Natural killer cell (primary cell): Measurements from ENCODE around the gene RRAGD. TPM values are rescaled to one million over a fixed set of nuclear protein-coding genes. Genes with fewer than 3 reads are reported as not detected.

Experiments used
- ATAC-seq, 3 donors: fragments of 150-1000 bp in 2 of 3; fragments of 200-7000 bp in 1 of 3; cut with Tn5 transposase; 1 replicate in 1 of 3; 2 replicates in 2 of 3; pipeline ENCODE4 v1.10.0; 2021; ENCODE audit warnings: mild to moderate bottlenecking in 2 of 3, moderate library complexity in 2 of 3
- DNase-seq, 2 donors: peaks; one replicate each; pipeline versions ENCODE4 v3.0.0 to v3.0.0-alpha.2; 2013 to 2021; ENCODE audit warnings: mixed read lengths in 1 of 2
- H3K27ac ChIP-seq: one replicate; pipeline ENCODE4 v1.5.1; 2013; ENCODE audit warnings: mild to moderate bottlenecking, low read length
- H3K27me3 ChIP-seq: one replicate; pipeline ENCODE4 v1.6.1; 2013; ENCODE audit warnings: low read length; ENCODE audit not compliant: control insufficient read depth, insufficient read depth
- H3K36me3 ChIP-seq: one replicate; pipeline ENCODE4 v1.6.1; 2013; ENCODE audit warnings: low read length; ENCODE audit not compliant: control insufficient read depth, insufficient read depth
- H3K4me1 ChIP-seq: one replicate; pipeline ENCODE4 v1.6.1; 2013; ENCODE audit warnings: low read length; ENCODE audit not compliant: control insufficient read depth, insufficient read depth
- H3K4me3 ChIP-seq: one replicate; pipeline ENCODE4 v1.5.1; 2013; ENCODE audit warnings: low read length
- H3K9me3 ChIP-seq: one replicate; pipeline ENCODE4 v1.6.1; 2013; ENCODE audit warnings: low read length; ENCODE audit not compliant: control insufficient read depth, insufficient read depth
- H3K27ac Mint-ChIP-seq, 2 donors: one replicate each; pipeline ENCODE4 v1.8.0; 2022; ENCODE audit warnings: mild to moderate bottlenecking in 2 of 2, mixed read lengths in 2 of 2, moderate library complexity in 1 of 2
- H3K27me3 Mint-ChIP-seq, 2 donors: one replicate each; pipeline ENCODE4 v1.8.0; 2022; ENCODE audit warnings: low read depth in 2 of 2, mixed read lengths in 2 of 2
- H3K36me3 Mint-ChIP-seq: one replicate; pipeline ENCODE4 v1.8.0; 2022; ENCODE audit warnings: mixed read lengths
- H3K4me1 Mint-ChIP-seq, 2 donors: one replicate each; pipeline ENCODE4 v1.8.0; 2022; ENCODE audit warnings: mixed read lengths in 2 of 2
- H3K4me3 Mint-ChIP-seq: one replicate; pipeline ENCODE4 v1.8.0; 2022; ENCODE audit warnings: mild to moderate bottlenecking, moderate library complexity, mixed read lengths
- H3K9me3 Mint-ChIP-seq, 2 donors: one replicate each; pipeline ENCODE4 v1.8.0; 2022; ENCODE audit warnings: mixed read lengths in 2 of 2
- CTCF ChIP-seq: fragments of 200-600 bp; IDR thresholded peaks from one replicate; pipeline ENCODE4 v1.8.0; 2022; ENCODE audit warnings: antibody characterized with exemption
- WGBS: methylation state at CpG from one replicate; pipeline ENCODE4 v1.1.7; 2013; ENCODE audit warnings: missing lambda C conversion rate; ENCODE audit not compliant: insufficient coverage; 5-methylcytosine and 5-hydroxymethylcytosine counted together
- intact Hi-C: fragments of 100-400 bp; cut with micrococcal nuclease; formaldehyde crosslinking; loops from one replicate; pipeline ENCODE4 v1.14.2; 2022
- total RNA-seq, 4 donors: library from RNA; stranded (reverse); fragments of 120-200 nt in 1 of 4; gene quantifications; one replicate each; pipeline versions ENCODE4 v1.2.3 to v1.2.4, GENCODE V29; 2013 to 2022

RRAGD gene
- total RNA-seq, 3 donors from 2014 or later (not counting 1 experiment from before 2014, with no cell fraction given), result 0.43 to 4.4 (median 1.8) TPM

GRCh38 chr6:89361171-89361570 is 50.9 kb downstream of the RRAGD start:
- peaks cover 2% of the 10 kb centered on the region for H3K4me1 ChIP-seq
- Mint-ChIP-seq H3K4me1 (peaks cover 13 to 14% of the 10 kb centered on the region in 2 donors), H3K9me3 (no peaks in the 10 kb centered on the region), H3K27me3 (peaks cover 0 to 9% of the 10 kb centered on the region in 2 donors), H3K27ac (no peak overlapping the region), H3K36me3 (no peaks in the 10 kb centered on the region), H3K4me3 (no peak overlapping the region)
- no peaks in the 10 kb centered on the region for H3K9me3 ChIP-seq
- no peaks in the 10 kb centered on the region for H3K36me3 ChIP-seq
- DNase-seq (no peak), ATAC-seq (no peak)
- TF ChIP-seq CTCF, result no peak
- H3K27me3 ChIP-seq, result no peaks in the 10 kb centered on the region
- intact Hi-C loops, result no loop called here
- H3K27ac ChIP-seq, result no peak overlapping the region
- WGBS, result 89% methylated on average over 1 of the region's 2 CpGs
- no peak overlapping the region for H3K4me3 ChIP-seq

- DNase-seq, result peak in 1 of 2 donors; percentile 32
- H3K9me3 Mint-ChIP-seq, result no peaks in the 10 kb centered on the region
- Histone ChIP-seq H3K4me3 (no peak overlapping the region), H3K4me1 (peaks cover 2% of the 10 kb centered on the region), H3K36me3 (no peaks in the 10 kb centered on the region), H3K27ac (no peak overlapping the region), H3K9me3 (no peaks in the 10 kb centered on the region), H3K27me3 (no peaks in the 10 kb centered on the region)
- peaks cover 13 to 14% of the 10 kb centered on the region in 2 donors for H3K4me1 Mint-ChIP-seq
- intact Hi-C loops, result no loop called here
- ATAC-seq, result peak in 1 of 3 donors; percentile 61
- H3K27me3 Mint-ChIP-seq, result peaks cover 0 to 9% of the 10 kb centered on the region in 2 donors
- WGBS, result 89% methylated on average over 2 of the region's 2 CpGs
- no peak overlapping the region for H3K27ac Mint-ChIP-seq
- H3K4me3 Mint-ChIP-seq, result no peak overlapping the region
- no peaks in the 10 kb centered on the region for H3K36me3 Mint-ChIP-seq
- no peak for TF ChIP-seq CTCF
These were observed 51.6 kb downstream of the RRAGD start for GRCh38 chr6:89360415-89360999.

DNA sequence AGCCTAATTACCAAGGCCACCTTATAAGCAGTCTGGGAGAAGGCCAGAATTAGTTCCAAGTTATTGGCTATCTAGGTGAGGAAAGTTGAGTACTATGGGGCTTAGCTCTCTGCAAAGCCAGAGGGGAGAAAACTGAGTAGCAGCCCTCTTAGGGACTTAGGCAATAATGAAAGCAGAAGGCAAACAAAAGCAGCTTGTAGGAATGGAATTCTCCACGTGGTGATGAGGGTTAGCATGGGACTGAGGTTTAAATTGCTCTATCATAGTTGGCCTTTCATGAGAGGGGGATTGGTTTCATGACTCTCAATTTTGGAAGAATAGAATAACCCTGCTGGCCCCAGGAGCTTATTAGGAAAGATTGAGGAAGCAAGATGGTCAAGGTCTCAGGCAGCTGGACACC is 52.5 kb downstream of the RRAGD start:
- Histone ChIP-seq H3K4me1 (peaks cover 2% of the 10 kb centered on the region), H3K9me3 (no peaks in the 10 kb centered on the region), H3K4me3 (no peak overlapping the region), H3K27me3 (no peaks in the 10 kb centered on the region), H3K36me3 (no peaks in the 10 kb centered on the region), H3K27ac (no peak overlapping the region)
- H3K27ac Mint-ChIP-seq, result no peak overlapping the region
- H3K9me3 Mint-ChIP-seq, result no peaks in the 10 kb centered on the region
- H3K4me3 Mint-ChIP-seq, result no peak overlapping the region
- intact Hi-C loops, result no loop called here
- no peaks in the 10 kb centered on the region for H3K36me3 Mint-ChIP-seq
- peaks cover 13 to 14% of the 10 kb centered on the region in 2 donors for H3K4me1 Mint-ChIP-seq
- 33% methylated on average over 1 of the region's 1 CpG for WGBS
- no peak for DNase-seq
- ATAC-seq, result no peak
- H3K27me3 Mint-ChIP-seq, result peaks cover 0 to 5% of the 10 kb centered on the region in 2 donors
- no peak for TF ChIP-seq CTCF

DNA sequence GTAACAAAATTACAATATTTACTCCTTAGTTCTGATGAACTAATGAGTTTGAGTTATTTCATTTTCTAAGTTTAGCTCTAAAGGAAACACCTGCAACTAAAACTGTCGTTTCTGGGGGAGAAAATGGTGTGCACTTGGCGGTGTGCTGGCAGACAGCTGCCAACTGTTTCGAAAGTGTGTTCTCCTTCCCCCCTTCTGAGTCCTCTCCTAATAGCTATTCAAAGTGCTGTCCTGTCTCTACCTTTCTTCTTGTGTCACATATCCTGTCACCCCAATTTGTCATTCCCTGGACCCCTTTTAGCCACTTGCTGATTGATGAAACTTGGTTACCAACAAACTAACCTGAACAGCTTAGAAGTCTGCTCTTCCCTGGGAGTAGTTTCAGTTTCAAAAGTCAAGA is 54.7 kb downstream of the RRAGD start:
- Mint-ChIP-seq H3K4me3 (peak overlapping the region; percentile 84), H3K4me1 (peaks cover 18 to 25% of the 10 kb centered on the region in 2 donors), H3K9me3 (no peaks in the 10 kb centered on the region), H3K27me3 (no peaks in the 10 kb centered on the region), H3K27ac (peak overlapping the region; percentile 60 to 89), H3K36me3 (no peaks in the 10 kb centered on the region)
- no peak for ATAC-seq
- TF ChIP-seq CTCF, result no peak
- Histone ChIP-seq H3K36me3 (no peaks in the 10 kb centered on the region), H3K27ac (peak overlapping the region; percentile 83), H3K27me3 (no peaks in the 10 kb centered on the region), H3K4me3 (peak overlapping the region; percentile 29), H3K4me1 (peaks cover 8% of the 10 kb centered on the region), H3K9me3 (no peaks in the 10 kb centered on the region)
- DNase-seq, result peak in 1 of 2 donors; percentile 50
- intact Hi-C loops, result no loop called here
- WGBS, result 0% methylated on average over 3 of the region's 3 CpGs
